ENCODE data around the gene WASL.
A peak's percentile ranks its signal among the peaks of the same experiment; 100 is the strongest.

GRCh38 chr7:123770378-123770777, 21.6 kb upstream of the WASL start:
- TF ChIP-seq CTCF (IDR thresholded peaks at IDR 0.05) (no peak), EP300 (IDR thresholded peaks at IDR 0.05) (peak in 1 of 2 donors; percentile 26)

Measured in tibial nerve (tissue), 4 donors.